GM12878 (cell line): ENCODE data around the gene ZP2. TPM values are rescaled to one million over a fixed set of nuclear protein-coding genes. Genes with fewer than 3 reads are reported as not detected.

Experiments
- ATAC-seq: fragments of 200-7000 bp; cut with Tn5 transposase; 3 replicates; pipeline ENCODE4 v1.9.1; 2020; ENCODE audit warnings: mild to moderate bottlenecking, moderate library complexity
- BruUV-seq: library from RNA; stranded (reverse); fragments of 400-500 nt; replicated peaks from 2 replicates; lab custom pipeline; 2021; lab: Mats Ljungman, UMichigan
- CTCF ChIA-PET: fragments of 300-600 bp; sonication (Branson Sonifier 250); formaldehyde crosslinking; extraction: SDS; loops from one replicate; lab custom pipeline; 2021; ENCODE audit warnings: inconsistent platforms; lab: Yijun Ruan, JAX
- POLR2A ChIA-PET: fragments of 350-600 bp; formaldehyde crosslinking; extraction: SDS; loops from one replicate; lab custom pipeline; 2021; ENCODE audit warnings: inconsistent platforms; lab: Charles Lee
- RAD21 ChIA-PET: fragments of 300-600 bp; sonication (Branson Sonifier 250); formaldehyde crosslinking; loops from one replicate; lab custom pipeline; 2023; ENCODE audit warnings: antibody characterized with exemption; ENCODE audit not compliant: unreplicated experiment; lab: Charles Lee
- SMC1A ChIA-PET: fragments of 300-600 bp; sonication (Branson Sonifier 250); formaldehyde crosslinking; loops from one replicate; lab custom pipeline; 2023; ENCODE audit not compliant: unreplicated experiment, uncharacterized antibody; lab: Charles Lee
- DNase-seq: peaks from one replicate; pipeline ENCODE4 v3.0.0-alpha.2; 2011; ENCODE audit warnings: low read depth, low spot score
- FAIRE-seq: peaks from 3 replicates; lab custom pipeline; 2011; peaks lifted over from hg19 to GRCh38; lab: Jason Lieb, UNC
- H2AFZ ChIP-seq: 2 replicates; pipeline ENCODE4 v1.6.0; 2011; ENCODE audit warnings: low read depth, low read length, control low read depth; ENCODE audit not compliant: control insufficient read depth
- H3K27ac ChIP-seq: 2 replicates; pipeline ENCODE4 v1.5.1; 2011; ENCODE audit warnings: control low read depth; ENCODE audit not compliant: control insufficient read depth, insufficient read depth
- H3K27me3 ChIP-seq, 2 experiments: replicated peaks in 1 of 2; 2 replicates each; pipeline versions ENCODE4 v1.6.0 to v1.6.1; 2011; ENCODE audit warnings: low read length in 1 of 2; ENCODE audit not compliant: control insufficient read depth in 2 of 2, insufficient read depth in 2 of 2
- H3K36me3 ChIP-seq, 2 experiments: 2 replicates each; pipeline ENCODE4 v1.5.1; 2011; ENCODE audit warnings: low read length in 1 of 2; ENCODE audit not compliant: control insufficient read depth in 2 of 2, insufficient read depth in 2 of 2
- H3K4me1 ChIP-seq: 2 replicates; pipeline ENCODE4 v1.6.1; 2011; ENCODE audit warnings: mild to moderate bottlenecking, low read length, moderate library complexity, mixed read lengths; ENCODE audit not compliant: control insufficient read depth, insufficient read depth
- H3K4me2 ChIP-seq: 2 replicates; pipeline ENCODE4 v1.6.0; 2011; ENCODE audit warnings: control low read depth; ENCODE audit not compliant: control insufficient read depth, insufficient read depth
- H3K4me3 ChIP-seq: fragments of 200-600 bp; sonication (generic); 2 replicates; pipeline ENCODE4 v1.5.1; 2016
- H3K79me2 ChIP-seq: 2 replicates; pipeline ENCODE4 v1.6.0; 2011; ENCODE audit warnings: low read length; ENCODE audit not compliant: control insufficient read depth, insufficient read depth
- H3K9ac ChIP-seq: 2 replicates; pipeline ENCODE4 v1.8.0; 2011; ENCODE audit warnings: low read length, control low read depth, mixed read lengths; ENCODE audit not compliant: control insufficient read depth, insufficient read depth
- H3K9me3 ChIP-seq: replicated peaks from 3 replicates; pipeline ENCODE4 v1.5.1; 2011; ENCODE audit warnings: mild to moderate bottlenecking, low read length; ENCODE audit not compliant: control insufficient read depth, insufficient read depth
- H4K20me1 ChIP-seq: 2 replicates; pipeline ENCODE4 v1.6.0; 2011; ENCODE audit not compliant: control insufficient read depth, insufficient read depth
- CBX5 ChIP-seq: sonication (generic); IDR thresholded peaks from 2 replicates; pipeline ENCODE4 v1.6.1; 2016; ENCODE audit warnings: low read depth, moderate library complexity, mild to moderate bottlenecking, inconsistent platforms
- CHD1 ChIP-seq: IDR thresholded peaks from 2 replicates; pipeline ENCODE4 v1.6.1; 2012; ENCODE audit warnings: low read depth, low read length, improper control_type of control experiment
- ESRRA ChIP-seq: IDR thresholded peaks from 2 replicates; pipeline ENCODE4 v1.6.1; 2012; ENCODE audit warnings: mild to moderate bottlenecking, low read length, improper control_type of control experiment
- EZH2 ChIP-seq: IDR thresholded peaks from 2 replicates; pipeline ENCODE4 v1.6.1; 2012; ENCODE audit warnings: low read depth, mild to moderate bottlenecking, control low read depth, inconsistent platforms, low read length, borderline replicate concordance; ENCODE audit not compliant: control insufficient read depth
- GABPA ChIP-seq: IDR thresholded peaks from 2 replicates; pipeline ENCODE4 v1.6.1; 2014; ENCODE audit warnings: antibody characterized with exemption, low read depth, mild to moderate bottlenecking, inconsistent platforms
- HDGF ChIP-seq: fragments of 450-650 bp; IDR thresholded peaks from 2 replicates; pipeline ENCODE4 v1.6.1; 2016; ENCODE audit warnings: antibody characterized with exemption
- MEF2B ChIP-seq: fragments of 450-650 bp; IDR thresholded peaks from 2 replicates; pipeline ENCODE4 v1.6.1; 2018; ENCODE audit warnings: mild to moderate bottlenecking, moderate library complexity; ENCODE audit not compliant: partially characterized antibody, poor library complexity, severe bottlenecking
- SREBF1 ChIP-seq: IDR thresholded peaks from 2 replicates; pipeline ENCODE4 v1.6.1; 2012; ENCODE audit warnings: mild to moderate bottlenecking, low read length
- WGBS: methylation state at CpG from one replicate; pipeline ENCODE4 v1.1.6; 2016; ENCODE audit warnings: low lambda C conversion rate; ENCODE audit not compliant: insufficient replicate concordance, insufficient coverage; ENCODE audit errors: missing lambda C conversion rate; 5-methylcytosine and 5-hydroxymethylcytosine counted together
- in situ Hi-C: fragments of 300-500 bp; cut with MboI; formaldehyde crosslinking; loops from 9 replicates; pipeline ENCODE4 v1.14.3; 2018; ENCODE audit warnings: mixed read lengths
- intact Hi-C: fragments of 100-400 bp; cut with micrococcal nuclease; formaldehyde crosslinking; loops from one replicate; pipeline ENCODE4 v1.14.2; 2022; ENCODE audit not compliant: unreplicated experiment
- polyA plus RNA-seq, 11 experiments: library from polyadenylated mRNA; depleted of rRNA in 4 of 11; unstranded in 6 of 11; stranded (reverse) in 5 of 11; fragments of >200 nt; fragmentation: Nextera tagmentation in 4 of 11; fragmentation: Illumina TruSeq in 1 of 11; extraction: Ambion mirVana in 4 of 11; extraction: Trizol in 1 of 11; gene quantifications; 1 replicate in 1 of 11; 2 replicates in 10 of 11; pipeline versions ENCODE4 v1.2.1 to v1.2.3, GENCODE V29; 2011 to 2016; ENCODE audit warnings: inconsistent platforms in 2 of 11, missing spikeins in 2 of 11, low read depth in 1 of 11
- total RNA-seq, 4 experiments: library from RNA; depleted of rRNA in 3 of 4; stranded (reverse); fragments of >200 nt in 3 of 4; fragmentation: Illumina TruSeq in 1 of 4; extraction: Trizol in 1 of 4; gene quantifications; 2 replicates each; pipeline versions ENCODE4 v1.2.1 to v1.2.3, GENCODE V29; 2013 to 2021
- TF ChIP-seq, protein P1 (sequence below): fragments of 450-650 bp; IDR thresholded peaks from 2 replicates; pipeline ENCODE4 v1.6.1; 2018; ENCODE audit warnings: borderline replicate concordance, mild to moderate bottlenecking; ENCODE audit not compliant: partially characterized antibody
- TF ChIP-seq, protein P2 (sequence below): fragments of 450-650 bp; IDR thresholded peaks from 2 replicates; pipeline ENCODE4 v1.6.1; 2017; ENCODE audit warnings: mild to moderate bottlenecking, moderate library complexity
- TF ChIP-seq, protein P3 (sequence below): fragments of 450-650 bp; IDR thresholded peaks from 2 replicates; pipeline ENCODE4 v1.6.1; 2016; ENCODE audit warnings: mild to moderate bottlenecking, moderate library complexity, borderline replicate concordance

The ZP2 gene
- total and polyA plus RNA-seq, 10 of the 15 experiments (the other 5 are each of a cell fraction or from before 2014, with no cell fraction given) = 0.11 to 0.33 (median 0.16) TPM; not detected in 1

DNA sequence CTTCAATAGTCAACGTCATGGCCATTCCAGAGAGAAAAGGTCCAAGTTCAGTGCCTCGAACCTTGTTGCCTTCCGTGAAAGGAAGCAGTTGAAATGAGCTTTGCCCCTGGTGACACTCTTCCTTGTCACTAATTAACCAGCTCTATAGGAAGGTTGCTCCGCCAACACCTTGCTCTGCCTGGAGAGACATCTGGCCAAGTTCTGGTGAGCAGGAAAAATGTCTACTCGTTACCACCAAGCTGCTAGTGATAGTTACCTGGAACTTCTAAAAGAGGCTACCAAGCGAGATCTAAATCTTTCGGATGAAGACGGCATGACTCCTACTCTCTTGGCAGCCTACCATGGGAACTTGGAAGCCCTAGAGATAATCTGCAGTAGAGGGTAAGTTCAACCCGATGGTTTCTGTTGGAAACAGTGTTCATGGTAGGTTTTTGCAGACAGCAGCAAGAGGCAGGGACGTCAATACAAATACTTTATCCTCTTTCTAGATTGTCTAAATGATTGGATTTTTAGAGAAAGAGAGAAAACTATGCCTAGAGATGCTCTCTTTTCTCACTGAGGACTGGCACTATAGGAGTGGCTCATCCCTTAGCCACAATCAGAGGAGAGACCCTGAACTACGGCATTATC, 22.3 kb upstream of the ZP2 start, which contains the start of gene ANKS4B (continued):
- TF ChIP-seq MEF2B = no peak
- no peak for TF ChIP-seq CHD1
- TF ChIP-seq EZH2 = no peak
- TF ChIP-seq, all 136 proteins: peak for 0

DNA sequence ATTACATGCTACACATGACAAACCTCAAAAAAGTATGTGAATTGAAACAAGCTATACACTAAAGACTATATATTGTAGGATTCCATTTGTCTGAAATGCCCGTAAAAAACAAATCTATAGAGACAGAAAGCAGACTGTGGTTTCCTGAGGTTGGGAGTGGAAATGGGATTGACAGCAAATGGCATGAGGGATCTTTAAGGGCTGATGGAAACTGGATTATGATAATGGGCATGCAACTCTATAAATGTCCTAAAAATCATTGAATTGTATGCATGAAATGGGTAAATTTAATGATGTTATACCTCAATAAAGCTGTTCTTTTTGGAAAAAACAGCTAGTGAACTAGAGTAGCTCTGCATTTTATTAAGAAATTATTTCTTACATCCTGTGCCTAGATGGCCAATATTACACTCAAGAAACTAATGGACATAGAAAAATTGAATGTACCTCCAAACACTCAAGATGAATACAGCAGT, 21.7 kb upstream of the ZP2 start:
- no TSS peak for BruUV-seq
- FAIRE-seq (no peak), DNase-seq (no peak), ATAC-seq (no peak)
- no peaks in the 10 kb centered on the region; a peak in 1 of 4 replicates for H3K27me3 ChIP-seq
- SMC1A ChIA-PET = no interaction called here
- intact Hi-C loops (no loop called here), in situ Hi-C loops (no loop called here)
- RAD21 ChIA-PET = no interaction called here
- no peaks in the 10 kb centered on the region for H4K20me1 ChIP-seq
- H3K9me3 ChIP-seq = no peaks in the 10 kb centered on the region
- no peaks in the 10 kb centered on the region for H3K79me2 ChIP-seq
- CTCF ChIA-PET = no interaction called here
- H3K27ac ChIP-seq = no peak overlapping the region
- WGBS = 41% methylated on average over 1 of the region's 1 CpG
- H3K4me1 ChIP-seq = no peaks in the 10 kb centered on the region
- H2AFZ ChIP-seq = no peak overlapping the region
- H3K4me2 ChIP-seq = no peak overlapping the region
- H3K9ac ChIP-seq = no peak overlapping the region
- POLR2A ChIA-PET = no interaction called here
- H3K36me3 ChIP-seq = no peaks in the 10 kb centered on the region
- no peak overlapping the region for H3K4me3 ChIP-seq
- TF ChIP-seq ESRRA (no peak), HDGF (no peak), SREBF1 (no peak), CBX5 (no peak), GABPA (no peak)
- TF ChIP-seq, protein P1, sequence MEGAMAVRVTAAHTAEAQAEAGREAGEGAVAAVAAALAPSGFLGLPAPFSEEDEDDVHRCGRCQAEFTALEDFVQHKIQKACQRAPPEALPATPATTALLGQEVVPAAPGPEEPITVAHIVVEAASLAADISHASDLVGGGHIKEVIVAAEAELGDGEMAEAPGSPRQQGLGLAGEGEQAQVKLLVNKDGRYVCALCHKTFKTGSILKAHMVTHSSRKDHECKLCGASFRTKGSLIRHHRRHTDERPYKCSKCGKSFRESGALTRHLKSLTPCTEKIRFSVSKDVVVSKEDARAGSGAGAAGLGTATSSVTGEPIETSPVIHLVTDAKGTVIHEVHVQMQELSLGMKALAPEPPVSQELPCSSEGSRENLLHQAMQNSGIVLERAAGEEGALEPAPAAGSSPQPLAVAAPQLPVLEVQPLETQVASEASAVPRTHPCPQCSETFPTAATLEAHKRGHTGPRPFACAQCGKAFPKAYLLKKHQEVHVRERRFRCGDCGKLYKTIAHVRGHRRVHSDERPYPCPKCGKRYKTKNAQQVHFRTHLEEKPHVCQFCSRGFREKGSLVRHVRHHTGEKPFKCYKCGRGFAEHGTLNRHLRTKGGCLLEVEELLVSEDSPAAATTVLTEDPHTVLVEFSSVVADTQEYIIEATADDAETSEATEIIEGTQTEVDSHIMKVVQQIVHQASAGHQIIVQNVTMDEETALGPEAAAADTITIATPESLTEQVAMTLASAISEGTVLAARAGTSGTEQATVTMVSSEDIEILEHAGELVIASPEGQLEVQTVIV = no peak
- TF ChIP-seq, protein P2, sequence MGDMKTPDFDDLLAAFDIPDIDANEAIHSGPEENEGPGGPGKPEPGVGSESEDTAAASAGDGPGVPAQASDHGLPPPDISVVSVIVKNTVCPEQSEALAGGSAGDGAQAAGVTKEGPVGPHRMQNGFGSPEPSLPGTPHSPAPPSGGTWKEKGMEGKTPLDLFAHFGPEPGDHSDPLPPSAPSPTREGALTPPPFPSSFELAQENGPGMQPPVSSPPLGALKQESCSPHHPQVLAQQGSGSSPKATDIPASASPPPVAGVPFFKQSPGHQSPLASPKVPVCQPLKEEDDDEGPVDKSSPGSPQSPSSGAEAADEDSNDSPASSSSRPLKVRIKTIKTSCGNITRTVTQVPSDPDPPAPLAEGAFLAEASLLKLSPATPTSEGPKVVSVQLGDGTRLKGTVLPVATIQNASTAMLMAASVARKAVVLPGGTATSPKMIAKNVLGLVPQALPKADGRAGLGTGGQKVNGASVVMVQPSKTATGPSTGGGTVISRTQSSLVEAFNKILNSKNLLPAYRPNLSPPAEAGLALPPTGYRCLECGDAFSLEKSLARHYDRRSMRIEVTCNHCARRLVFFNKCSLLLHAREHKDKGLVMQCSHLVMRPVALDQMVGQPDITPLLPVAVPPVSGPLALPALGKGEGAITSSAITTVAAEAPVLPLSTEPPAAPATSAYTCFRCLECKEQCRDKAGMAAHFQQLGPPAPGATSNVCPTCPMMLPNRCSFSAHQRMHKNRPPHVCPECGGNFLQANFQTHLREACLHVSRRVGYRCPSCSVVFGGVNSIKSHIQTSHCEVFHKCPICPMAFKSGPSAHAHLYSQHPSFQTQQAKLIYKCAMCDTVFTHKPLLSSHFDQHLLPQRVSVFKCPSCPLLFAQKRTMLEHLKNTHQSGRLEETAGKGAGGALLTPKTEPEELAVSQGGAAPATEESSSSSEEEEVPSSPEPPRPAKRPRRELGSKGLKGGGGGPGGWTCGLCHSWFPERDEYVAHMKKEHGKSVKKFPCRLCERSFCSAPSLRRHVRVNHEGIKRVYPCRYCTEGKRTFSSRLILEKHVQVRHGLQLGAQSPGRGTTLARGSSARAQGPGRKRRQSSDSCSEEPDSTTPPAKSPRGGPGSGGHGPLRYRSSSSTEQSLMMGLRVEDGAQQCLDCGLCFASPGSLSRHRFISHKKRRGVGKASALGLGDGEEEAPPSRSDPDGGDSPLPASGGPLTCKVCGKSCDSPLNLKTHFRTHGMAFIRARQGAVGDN = no peak
- TF ChIP-seq, protein P3, sequence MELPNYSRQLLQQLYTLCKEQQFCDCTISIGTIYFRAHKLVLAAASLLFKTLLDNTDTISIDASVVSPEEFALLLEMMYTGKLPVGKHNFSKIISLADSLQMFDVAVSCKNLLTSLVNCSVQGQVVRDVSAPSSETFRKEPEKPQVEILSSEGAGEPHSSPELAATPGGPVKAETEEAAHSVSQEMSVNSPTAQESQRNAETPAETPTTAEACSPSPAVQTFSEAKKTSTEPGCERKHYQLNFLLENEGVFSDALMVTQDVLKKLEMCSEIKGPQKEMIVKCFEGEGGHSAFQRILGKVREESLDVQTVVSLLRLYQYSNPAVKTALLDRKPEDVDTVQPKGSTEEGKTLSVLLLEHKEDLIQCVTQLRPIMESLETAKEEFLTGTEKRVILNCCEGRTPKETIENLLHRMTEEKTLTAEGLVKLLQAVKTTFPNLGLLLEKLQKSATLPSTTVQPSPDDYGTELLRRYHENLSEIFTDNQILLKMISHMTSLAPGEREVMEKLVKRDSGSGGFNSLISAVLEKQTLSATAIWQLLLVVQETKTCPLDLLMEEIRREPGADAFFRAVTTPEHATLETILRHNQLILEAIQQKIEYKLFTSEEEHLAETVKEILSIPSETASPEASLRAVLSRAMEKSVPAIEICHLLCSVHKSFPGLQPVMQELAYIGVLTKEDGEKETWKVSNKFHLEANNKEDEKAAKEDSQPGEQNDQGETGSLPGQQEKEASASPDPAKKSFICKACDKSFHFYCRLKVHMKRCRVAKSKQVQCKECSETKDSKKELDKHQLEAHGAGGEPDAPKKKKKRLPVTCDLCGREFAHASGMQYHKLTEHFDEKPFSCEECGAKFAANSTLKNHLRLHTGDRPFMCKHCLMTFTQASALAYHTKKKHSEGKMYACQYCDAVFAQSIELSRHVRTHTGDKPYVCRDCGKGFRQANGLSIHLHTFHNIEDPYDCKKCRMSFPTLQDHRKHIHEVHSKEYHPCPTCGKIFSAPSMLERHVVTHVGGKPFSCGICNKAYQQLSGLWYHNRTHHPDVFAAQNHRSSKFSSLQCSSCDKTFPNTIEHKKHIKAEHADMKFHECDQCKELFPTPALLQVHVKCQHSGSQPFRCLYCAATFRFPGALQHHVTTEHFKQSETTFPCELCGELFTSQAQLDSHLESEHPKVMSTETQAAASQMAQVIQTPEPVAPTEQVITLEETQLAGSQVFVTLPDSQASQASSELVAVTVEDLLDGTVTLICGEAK = no peak
